IPS-18c (cell line): Measurements from ENCODE around the gene NDUFAF2.
"Not testable (repeated sequence)": the region's sequence is repeated elsewhere in the genome, so short reads cannot be mapped to it uniquely, and the experiment has no call there.

Experiments used
- H3K4me3 ChIP-seq: 2 replicates; pipeline ENCODE4 v1.7.0; 2013; ENCODE audit warnings: low read depth, mild to moderate bottlenecking, low read length, moderate library complexity; ENCODE audit not compliant: insufficient read depth
- H3K9me3 ChIP-seq: one replicate; pipeline ENCODE4 v1.6.1; 2013; ENCODE audit warnings: mild to moderate bottlenecking, low read length, moderate library complexity; ENCODE audit not compliant: control insufficient read depth, insufficient read depth

NDUFAF2 gene

GRCh38 chr5:61020415-61020814, 75.4 kb downstream of the NDUFAF2 start:
- no peak overlapping the region for H3K4me3 ChIP-seq
- H3K9me3 ChIP-seq, result no peaks in the 10 kb centered on the region

GRCh38 chr5:61023131-61023530, 78.1 kb downstream of the NDUFAF2 start:
- Histone ChIP-seq H3K9me3 (no peaks in the 10 kb centered on the region), H3K4me3 (no peak overlapping the region)

- Histone ChIP-seq H3K4me3 (no peak overlapping the region), H3K9me3 (no peaks in the 10 kb centered on the region)
These were observed 81.0 kb downstream of the NDUFAF2 start for GRCh38 chr5:61026004-61026403.

GRCh38 chr5:61028382-61028781, 83.4 kb downstream of the NDUFAF2 start:
- Histone ChIP-seq H3K4me3 (no peak overlapping the region), H3K9me3 (no peaks in the 10 kb centered on the region)

GRCh38 chr5:61029456-61030162, 84.6 kb downstream of the NDUFAF2 start:
- no peaks in the 10 kb centered on the region for H3K9me3 ChIP-seq
- no peak overlapping the region for H3K4me3 ChIP-seq

GRCh38 chr5:61030163-61030482, 85.1 kb downstream of the NDUFAF2 start:
- H3K4me3 ChIP-seq, result no peak overlapping the region
- H3K9me3 ChIP-seq, result no peaks in the 10 kb centered on the region

- not testable (repeated sequence) for H3K9me3 ChIP-seq, H3K4me3 ChIP-seq
These were observed 86.3 kb downstream of the NDUFAF2 start for GRCh38 chr5:61031301-61031700.

GRCh38 chr5:61044545-61044944, 99.5 kb downstream of the NDUFAF2 start:
- no peaks in the 10 kb centered on the region for H3K9me3 ChIP-seq

GRCh38 chr5:61047346-61047745, 102.3 kb downstream of the NDUFAF2 start:
- H3K9me3 ChIP-seq, result no peaks in the 10 kb centered on the region
- H3K4me3 ChIP-seq, result no peak overlapping the region

More at GRCh38 chr5:61044545-61044944, 99.5 kb downstream of the NDUFAF2 start:
- no peak overlapping the region for H3K4me3 ChIP-seq

GRCh38 chr5:61048534-61048933, 103.5 kb downstream of the NDUFAF2 start:
- Histone ChIP-seq H3K4me3 (no peak overlapping the region), H3K9me3 (no peaks in the 10 kb centered on the region)

GRCh38 chr5:61050292-61050691, 105.3 kb downstream of the NDUFAF2 start:
- Histone ChIP-seq H3K9me3 (no peaks in the 10 kb centered on the region), H3K4me3 (no peak overlapping the region)

- no peak overlapping the region for H3K4me3 ChIP-seq
These were observed 106.3 kb downstream of the NDUFAF2 start for GRCh38 chr5:61051267-61051666.

GRCh38 chr5:61052882-61053281, 107.9 kb downstream of the NDUFAF2 start:
- Histone ChIP-seq H3K9me3 (no peaks in the 10 kb centered on the region), H3K4me3 (no peak overlapping the region)

More at GRCh38 chr5:61051267-61051666, 106.3 kb downstream of the NDUFAF2 start:
- H3K9me3 ChIP-seq, result no peaks in the 10 kb centered on the region

- no peaks in the 10 kb centered on the region for H3K9me3 ChIP-seq
- H3K4me3 ChIP-seq, result no peak overlapping the region
These were observed 108.9 kb downstream of the NDUFAF2 start for GRCh38 chr5:61053937-61054336.

- Histone ChIP-seq H3K4me3 (no peak overlapping the region), H3K9me3 (no peaks in the 10 kb centered on the region)
These were observed 110.5 kb downstream of the NDUFAF2 start for GRCh38 chr5:61055434-61056006.

GRCh38 chr5:61059499-61059898, 114.5 kb downstream of the NDUFAF2 start:
- no peak overlapping the region for H3K4me3 ChIP-seq
- no peaks in the 10 kb centered on the region for H3K9me3 ChIP-seq

GRCh38 chr5:61069150-61069549, 124.1 kb downstream of the NDUFAF2 start:
- Histone ChIP-seq H3K9me3 (no peaks in the 10 kb centered on the region), H3K4me3 (no peak overlapping the region)

- no peaks in the 10 kb centered on the region for H3K9me3 ChIP-seq
- no peak overlapping the region for H3K4me3 ChIP-seq
These were observed 126.5 kb downstream of the NDUFAF2 start for GRCh38 chr5:61071526-61071925.

GRCh38 chr5:61076626-61077025, 131.6 kb downstream of the NDUFAF2 start:
- Histone ChIP-seq H3K4me3 (no peak overlapping the region), H3K9me3 (no peaks in the 10 kb centered on the region)
